HG02642 (cell line): Measurements from ENCODE around the gene OR10V1.

Source experiments
- ATAC-seq: cut with Tn5 transposase; IDR thresholded peaks from one replicate; pipeline ENCODE4 v1.9.1; 2021; ENCODE audit warnings: mild to moderate bottlenecking; ENCODE audit not compliant: unreplicated experiment, poor library complexity

The OR10V1 gene, protein sequence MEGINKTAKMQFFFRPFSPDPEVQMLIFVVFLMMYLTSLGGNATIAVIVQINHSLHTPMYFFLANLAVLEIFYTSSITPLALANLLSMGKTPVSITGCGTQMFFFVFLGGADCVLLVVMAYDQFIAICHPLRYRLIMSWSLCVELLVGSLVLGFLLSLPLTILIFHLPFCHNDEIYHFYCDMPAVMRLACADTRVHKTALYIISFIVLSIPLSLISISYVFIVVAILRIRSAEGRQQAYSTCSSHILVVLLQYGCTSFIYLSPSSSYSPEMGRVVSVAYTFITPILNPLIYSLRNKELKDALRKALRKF

DNA sequence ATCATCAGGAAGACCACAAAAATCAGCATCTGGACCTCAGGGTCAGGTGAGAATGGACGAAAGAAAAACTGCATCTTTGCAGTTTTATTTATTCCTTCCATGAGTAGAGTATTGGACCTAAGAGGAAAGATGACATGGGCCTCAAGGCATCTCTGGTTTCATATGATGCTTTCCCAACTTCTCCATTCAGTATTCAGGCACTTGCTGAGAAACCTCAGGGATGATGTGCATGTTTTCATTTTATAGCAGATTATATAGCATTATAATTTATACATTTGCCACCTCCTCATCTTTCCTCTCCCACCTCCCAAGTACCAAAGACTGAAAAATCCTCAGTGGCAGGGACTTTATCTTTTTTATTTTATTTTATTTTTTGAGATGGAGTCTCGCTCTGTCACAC is at the start of gene OR10V1:
Gene OR10V1, minus strand, starts transcription at position 101 of the 400 bp plus-strand sequence. Its CDS starts 0 bp downstream, at position 101.
- no peak for ATAC-seq

DNA sequence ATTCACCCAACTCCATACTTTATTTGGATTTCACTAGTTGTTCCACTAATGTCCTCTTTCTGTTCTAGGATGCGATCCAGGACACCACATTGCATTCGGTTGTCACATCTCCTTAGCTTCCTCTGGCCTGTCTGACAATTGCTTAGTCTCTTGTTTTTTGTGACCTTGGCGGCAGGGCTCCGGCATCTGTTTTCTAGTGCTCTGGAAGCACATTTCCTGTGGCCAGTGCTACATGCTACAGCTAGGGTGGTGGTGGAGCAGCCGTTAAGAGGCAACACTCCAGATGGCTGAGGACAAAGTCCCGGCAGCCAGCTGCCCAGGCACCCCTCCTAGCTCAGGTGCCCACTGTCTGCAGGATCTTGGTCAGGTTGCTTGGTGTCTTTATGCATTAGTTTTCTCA is 48.3 kb upstream of the OR10V1 start:
- ATAC-seq = no peak

DNA sequence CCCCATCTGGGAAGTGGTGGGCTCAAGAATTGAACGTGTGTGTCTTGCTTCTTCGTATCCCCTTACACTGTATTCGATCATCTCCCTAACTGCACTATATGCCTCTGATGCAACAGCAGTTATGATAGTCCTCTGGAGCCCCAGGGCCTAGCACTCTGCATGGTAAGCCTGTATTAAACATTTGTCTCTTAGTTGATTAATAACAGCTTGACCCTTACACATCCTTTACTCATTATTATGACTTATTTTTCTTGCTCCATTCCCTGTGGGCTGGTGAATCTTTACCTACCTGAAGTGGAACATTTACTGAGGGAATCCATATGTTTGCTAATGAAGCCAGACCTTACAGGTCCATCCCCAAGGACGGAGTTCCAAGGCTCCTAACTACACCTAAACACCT is 47.1 kb upstream of the OR10V1 start:
- no peak for ATAC-seq

DNA sequence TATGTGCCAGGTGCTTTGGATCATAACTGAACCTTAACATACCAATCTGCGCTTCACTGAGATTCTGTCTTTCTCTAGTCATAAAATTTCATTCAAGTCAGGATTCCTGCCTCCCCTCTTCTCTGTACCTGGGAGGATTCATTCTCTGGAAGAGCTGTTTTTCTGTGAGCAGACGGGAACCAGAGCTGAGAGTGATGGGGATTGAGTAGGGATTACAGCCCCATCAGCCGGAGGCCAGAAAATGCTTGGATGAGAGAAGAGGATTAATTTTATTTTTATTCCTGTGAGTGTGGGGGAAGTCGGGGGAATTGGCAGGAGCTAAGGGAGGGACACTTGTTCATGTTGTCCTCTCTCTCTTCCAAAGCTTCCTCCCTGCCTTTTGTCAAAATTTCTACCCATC is 46.3 kb upstream of the OR10V1 start:
- no peak for ATAC-seq

DNA sequence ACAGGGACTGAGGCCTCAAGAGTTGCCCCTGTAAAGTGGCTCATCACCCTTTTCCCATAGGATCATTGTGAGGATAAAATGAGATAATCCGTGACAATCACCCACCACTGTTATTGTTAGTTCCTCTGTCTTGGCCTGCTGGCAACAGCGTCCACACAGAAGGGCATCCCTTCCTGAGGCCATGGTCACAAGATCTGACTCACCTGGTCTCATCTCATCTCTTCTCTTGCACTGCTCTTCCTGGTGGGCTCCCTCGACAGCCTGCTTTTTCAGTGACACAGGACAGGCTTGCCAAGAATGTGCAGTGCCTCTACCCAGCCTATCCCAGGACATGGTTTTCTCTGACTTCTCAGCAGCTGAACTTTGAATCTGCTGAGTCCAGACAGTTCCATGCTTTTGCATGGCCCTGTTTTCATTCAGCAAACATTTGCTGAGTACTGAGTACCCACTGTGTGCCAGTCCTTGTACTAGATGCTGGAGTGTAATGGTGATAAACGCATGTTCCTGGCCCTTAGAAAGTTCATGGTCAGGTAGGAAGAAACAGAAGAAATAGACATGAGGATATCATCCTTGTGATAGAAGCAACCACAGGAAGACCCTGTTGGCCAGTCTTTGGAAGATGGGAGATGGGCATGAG is 44.9 kb upstream of the OR10V1 start:
- ATAC-seq = no peak

DNA sequence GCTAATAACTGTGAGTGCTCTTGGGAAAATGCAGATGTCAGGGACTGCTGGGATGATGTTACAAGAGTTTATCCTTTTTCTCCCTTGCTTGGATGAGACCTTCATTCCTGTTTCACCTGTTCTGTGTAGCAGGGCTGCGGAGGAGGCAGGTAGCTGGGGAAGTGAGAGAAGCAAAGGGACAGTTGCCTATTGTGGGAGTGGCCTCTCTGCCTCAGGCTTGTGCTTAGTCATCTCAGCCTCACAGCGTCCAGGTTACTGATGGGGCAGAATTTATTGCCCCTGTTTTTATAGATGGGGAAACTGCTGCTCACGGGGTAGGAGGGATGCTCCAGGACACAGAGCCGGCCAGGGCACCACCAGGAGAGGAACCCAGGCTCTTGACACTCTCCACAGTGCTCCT is 43.2 kb upstream of the OR10V1 start:
- ATAC-seq = no peak

DNA sequence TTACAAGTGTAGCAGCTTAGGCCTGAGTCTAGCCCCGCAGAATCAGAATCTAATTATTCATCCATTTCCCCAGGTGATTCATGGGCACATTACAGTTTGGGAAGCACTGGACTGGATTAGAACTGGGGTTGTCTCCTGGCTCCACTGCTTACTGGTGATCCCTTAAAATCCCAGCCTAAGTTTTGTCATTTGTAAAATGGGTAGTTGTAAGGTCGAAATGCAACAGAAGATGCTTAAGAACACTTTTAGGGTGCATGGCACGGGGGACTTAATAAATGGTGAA is 42.9 kb upstream of the OR10V1 start:
- ATAC-seq = no peak

DNA sequence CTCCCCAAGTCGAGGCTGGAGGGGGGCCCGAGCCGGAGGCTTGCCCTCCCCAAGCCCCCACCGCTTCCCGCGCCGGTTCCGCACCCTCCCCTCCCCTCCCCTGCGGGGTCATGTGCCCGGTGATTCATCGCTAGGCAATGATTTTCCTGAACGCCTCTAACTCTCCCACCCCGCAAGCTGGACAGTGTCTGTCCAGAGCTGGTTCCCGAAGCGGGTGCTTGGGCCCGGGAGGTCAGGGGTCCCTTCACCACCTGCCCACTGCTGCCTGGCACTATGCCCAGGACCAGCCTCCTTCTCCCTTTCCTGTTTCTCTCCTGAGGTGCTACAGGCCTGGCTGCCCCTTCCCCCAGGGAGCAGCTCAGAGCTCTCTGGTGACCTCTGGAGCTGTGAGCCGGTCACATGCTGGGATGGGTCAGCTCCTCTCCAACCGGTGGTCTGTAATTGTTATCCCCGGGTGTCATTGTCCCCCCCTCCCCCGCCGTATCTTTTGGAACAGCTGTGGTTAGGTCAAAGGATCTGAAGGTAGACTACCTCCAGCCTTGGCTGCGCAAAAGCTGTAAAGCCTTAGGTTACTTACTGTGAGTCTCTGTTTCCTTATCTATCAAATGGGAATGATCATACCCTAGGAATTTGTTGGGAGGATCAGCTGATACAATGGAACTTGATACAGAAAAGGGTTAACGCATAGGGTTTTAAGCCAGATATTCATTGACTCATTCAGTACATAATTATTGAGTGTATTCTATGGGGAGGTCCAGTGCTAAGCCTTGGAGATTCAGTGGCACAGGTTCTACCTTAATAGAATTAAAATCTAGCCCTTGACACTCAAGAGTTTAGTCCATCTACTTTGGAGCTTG is 42.3 kb upstream of the OR10V1 start:
- peak; percentile 12 for ATAC-seq

DNA sequence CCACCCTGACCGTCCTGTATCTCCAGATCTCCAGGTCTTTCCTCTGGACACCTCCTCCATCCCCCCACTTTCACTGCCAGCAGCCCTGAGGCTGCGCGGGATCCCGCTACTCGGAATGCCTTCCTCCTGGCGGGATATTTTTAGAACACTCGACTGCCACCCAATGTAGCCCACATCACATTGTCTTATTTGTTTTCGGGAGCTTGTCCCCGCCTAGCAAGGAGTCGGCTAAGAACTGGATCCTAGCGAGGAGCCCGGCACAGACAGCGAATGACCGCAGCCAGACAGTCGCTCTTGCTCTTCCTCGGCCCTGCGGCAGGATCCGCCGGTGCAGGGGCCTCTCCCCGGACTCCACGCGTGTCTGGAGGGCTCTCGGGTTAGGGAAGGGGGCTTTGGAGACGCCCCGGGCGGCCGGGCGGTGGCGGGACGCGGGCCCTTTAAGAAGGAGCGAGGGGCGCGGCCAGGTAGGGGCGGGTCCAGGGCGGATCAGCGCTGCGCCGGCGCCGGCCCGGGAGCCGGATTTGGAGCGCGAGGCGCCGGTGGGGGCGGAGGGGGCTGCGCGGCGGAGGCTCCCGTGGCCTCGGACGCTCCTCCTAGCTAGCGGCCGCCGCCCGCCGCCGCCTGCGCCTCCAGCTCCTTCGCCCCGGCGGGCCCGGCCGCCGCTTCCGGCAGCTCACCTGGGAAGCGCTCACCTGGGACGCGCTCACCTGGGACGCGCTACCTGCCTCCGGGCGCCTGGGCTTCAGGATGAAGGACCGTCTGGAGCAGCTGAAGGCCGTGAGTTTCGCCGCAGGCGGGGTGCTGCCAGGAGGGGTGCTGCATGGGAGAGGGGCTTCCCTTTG is 41.4 kb upstream of the OR10V1 start, which contains the start of gene STX3:
Gene STX3, plus strand, starts transcription at position 518 of the 842 bp plus-strand sequence. Its CDS starts 230 bp downstream, at position 748.
- ATAC-seq = peak; percentile 74

DNA sequence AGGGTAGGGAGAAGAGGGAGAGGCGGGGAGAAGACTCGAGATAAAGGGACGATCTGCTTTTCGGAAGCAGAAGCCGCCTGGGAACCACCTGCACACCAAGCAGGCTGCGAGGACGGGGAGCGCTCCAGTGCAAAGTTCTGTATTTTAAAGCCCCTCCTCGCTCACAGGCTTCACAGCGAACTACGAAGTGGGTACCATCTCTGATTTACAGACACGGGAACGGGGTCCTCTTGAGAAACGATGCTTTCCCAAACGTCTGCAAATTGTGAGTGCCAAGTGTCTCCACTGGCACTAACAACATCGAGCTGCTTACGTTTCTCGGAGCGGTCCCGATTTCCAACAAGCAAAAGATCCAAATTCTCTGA is 40.8 kb upstream of the OR10V1 start:
- no peak for ATAC-seq

DNA sequence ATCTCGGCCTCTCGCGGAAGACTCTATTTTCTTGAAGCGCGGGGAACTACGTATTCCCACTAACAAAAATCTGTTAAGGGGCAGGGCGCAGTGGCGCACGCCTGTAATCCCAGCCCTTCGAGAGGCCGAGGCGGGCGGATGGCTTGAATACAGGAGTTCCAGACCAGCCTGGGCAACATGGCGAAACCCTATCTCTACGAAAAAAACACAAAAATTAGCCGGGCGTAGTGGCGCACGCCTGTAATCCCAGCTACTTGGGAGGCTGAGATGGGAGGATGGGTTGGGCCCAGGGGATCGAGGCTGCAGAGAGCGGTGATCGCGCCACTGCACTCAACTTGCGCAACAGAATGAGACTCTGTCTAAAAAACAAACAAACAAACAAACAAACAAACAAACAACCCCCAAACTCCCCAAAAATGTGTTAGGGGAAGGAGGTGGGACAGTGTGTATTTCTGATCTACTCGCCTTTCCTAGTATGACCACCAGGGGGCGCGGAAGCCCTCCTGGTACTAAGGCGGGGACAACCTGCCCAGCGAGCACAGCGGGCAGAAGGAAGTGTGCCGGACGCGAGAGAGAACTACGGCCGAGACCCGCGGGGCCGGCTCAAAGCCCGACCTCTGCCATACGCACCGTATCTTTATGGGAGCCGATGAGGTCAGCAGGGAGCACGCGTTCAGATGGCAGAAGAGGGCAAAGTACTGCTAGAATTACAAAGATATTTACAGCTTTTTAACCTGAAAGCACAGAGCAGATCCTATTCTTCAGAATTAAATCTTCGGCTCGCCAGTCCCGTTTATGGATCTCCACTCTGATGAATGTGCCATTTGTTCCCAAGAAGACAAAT is 40.2 kb upstream of the OR10V1 start:
- ATAC-seq = peak; percentile 83

DNA sequence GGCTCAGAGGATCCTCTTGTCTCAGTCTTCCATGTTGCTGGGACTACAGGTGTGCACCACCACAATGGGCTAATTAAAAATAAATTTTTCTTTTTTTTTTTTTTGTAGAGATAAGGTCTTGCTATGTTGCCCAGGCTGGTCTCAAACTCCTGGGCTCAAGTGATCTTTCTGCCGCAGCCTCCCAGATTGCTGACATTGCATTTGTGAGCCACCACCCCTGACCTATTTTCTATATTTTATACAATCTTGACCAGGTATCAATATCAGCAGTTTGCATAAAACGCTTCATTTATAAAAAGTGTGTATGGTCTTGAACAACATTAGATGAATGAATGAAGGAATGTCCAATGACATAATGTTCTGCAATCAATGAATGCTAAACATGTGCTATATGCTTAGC is 32.5 kb upstream of the OR10V1 start:
- no peak for ATAC-seq

DNA sequence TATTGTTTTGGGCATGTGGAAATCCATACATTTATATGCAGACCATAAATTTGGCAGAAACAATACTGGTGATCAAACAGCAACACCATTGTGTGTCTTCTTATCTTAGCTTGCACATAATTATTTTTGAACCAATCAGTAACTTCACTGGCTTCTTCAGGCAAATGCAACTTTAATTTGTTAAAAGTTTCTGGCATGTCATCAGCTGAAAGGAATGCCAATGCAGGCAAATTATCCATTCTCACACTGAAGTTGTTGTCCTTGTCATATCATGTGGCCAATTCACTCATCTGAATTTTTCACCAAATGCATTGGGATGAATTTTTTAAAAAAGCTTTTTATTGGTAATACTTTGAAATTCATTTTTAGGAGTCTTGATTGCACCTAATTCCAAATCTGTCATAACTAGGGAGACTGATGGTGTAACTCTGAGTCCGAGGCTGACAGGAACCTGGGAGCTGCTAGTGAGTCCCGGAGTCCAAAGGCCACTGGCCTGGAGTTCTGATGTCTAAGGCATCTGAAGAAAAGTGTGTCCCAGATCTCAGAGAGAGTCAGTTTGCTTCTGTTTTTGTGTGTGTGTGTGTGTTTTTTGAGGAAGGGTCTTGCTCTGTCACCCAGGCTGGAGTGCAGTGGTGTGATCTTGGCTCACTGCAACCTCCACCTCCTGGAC is 17.4 kb upstream of the OR10V1 start:
- no peak for ATAC-seq

DNA sequence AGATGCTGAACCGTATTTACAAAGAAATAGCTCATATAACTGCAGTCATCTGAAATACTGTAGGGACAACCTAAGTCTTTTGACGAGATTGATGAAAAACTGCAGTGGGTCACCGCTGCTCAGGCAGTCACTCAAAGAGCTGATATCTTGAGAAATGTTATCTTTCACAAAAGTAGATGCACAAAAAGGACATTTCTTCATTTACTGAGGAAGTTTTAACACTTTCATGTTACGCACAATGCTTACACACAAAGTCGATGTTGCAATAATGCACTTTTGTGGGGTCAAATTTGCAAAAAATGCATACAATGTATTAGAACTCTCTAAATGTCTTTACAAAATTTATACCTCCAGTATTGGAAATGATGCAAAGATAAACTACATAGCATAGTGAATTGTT is 16.2 kb upstream of the OR10V1 start:
- ATAC-seq = no peak

DNA sequence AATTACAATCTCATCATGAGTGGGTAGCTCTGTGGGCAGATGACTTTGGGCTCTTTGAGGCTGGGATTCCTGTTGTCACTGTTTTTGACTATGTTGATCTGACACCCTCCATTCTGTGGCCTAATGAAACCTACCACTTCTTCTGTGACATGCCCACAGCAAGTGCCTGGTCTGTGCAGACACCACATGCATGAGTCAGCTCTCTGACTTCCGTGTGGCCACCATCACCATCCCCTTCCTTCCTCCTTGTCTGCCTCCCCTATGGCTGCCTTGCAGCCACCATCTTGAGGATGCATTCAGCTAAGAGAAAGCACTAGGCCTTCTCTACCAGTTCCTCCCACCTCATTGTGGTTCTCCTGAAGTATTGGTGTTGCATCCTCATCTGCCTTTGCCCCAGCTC is 15.3 kb upstream of the OR10V1 start:
- no peak for ATAC-seq

DNA sequence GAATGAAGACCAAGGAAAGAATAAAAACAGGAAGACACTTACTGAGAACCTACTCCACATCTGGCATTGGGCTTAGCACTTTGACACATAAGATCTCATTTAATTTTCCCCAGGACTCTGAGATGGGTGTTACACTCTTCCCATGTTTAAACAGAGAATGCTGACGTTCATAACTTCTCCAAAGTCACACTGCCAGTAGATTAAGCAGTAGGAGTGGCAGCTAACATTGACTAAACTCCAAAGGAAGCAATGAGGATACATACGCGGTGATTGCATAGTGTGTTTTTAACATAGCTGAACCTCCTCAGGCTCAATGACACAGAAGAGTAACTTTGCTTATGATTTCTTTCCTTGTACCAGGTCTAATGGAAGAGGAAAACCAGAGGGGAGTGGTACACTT is 14.5 kb upstream of the OR10V1 start:
- ATAC-seq = no peak

DNA sequence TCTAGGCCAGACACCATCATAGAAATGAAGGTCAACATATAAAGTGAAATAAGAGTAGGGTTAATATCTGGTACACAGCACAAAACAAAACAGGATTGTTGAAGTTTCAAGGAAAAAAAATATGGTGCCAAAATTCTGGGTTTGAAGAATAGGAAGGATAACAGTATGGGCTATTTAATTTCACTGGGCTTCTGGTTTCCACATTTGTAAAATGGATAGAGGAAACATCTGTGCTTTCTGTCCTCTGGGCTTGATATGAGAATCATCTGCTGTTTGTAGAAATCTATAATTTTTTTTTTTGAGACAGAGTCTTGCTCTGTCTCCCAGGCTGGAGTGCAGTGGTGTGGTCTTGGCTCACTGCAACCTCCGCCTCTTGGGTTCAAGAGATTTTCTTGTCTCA is 13.8 kb upstream of the OR10V1 start:
- ATAC-seq = no peak

DNA sequence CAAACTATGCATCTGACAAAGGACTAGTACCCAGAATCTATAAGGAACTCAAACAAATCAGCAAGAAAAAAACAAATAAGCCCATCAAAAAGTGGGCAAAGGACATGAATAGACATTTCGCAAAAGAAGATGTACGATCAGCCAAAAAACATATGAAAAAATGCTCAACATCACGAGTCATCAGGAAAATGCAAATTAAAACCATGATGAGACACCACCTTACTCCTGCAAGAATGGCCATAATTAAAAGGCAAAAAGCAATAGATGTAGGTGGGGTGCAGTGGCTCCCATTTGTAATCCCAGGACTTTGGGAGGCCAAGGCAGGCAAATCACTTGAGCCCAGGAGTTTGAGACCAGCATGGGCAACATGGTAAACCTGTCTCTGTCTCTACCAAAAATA is 10.4 kb upstream of the OR10V1 start:
- no peak for ATAC-seq

DNA sequence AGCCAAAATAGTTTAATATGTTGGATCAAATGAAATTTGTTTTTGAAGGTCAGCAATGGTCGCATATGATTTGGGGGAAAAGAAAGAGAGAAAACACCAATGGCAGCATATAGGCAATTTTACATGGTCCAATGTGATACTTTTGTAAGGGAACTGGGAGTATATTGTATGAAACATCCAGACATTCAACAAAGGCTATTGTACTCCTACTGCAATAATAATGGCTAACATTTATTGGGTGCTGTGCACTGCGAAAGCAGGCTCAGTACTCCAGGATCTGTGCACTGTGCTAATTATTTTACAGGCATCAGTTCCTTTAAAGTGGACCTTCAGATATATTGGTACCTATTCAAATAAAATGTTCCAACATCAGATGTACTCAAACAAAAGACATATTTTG is 5.9 kb upstream of the OR10V1 start:
- no peak for ATAC-seq
